ENCODE data around the gene ZNF678. TPM values are rescaled to one million over a fixed set of nuclear protein-coding genes. Genes with fewer than 3 reads are reported as not detected.

The ZNF678 gene
- 1.4 TPM for total RNA-seq
- long read RNA-seq, result 0 reads

- intact Hi-C loops (cut with micrococcal nuclease), result no loop called here
- ATAC-seq (peak; percentile 98), DNase-seq (peak; percentile 92)
Measured at GRCh38 chr1:227563324-227564201, at the start of gene ZNF678. TSS of gene ZNF678 (plus strand) at chr1:227563556. CDS start at chr1:227650992, 87,436 bp downstream.

GRCh38 chr1:227518876-227519275 is 44.5 kb upstream of the ZNF678 start:
- DNase-seq (no peak), ATAC-seq (no peak)
- intact Hi-C loops (cut with micrococcal nuclease), result no loop called here

GRCh38 chr1:227521782-227522181 is 41.6 kb upstream of the ZNF678 start:
- DNase-seq, result no peak
- no peak for ATAC-seq
- intact Hi-C loops (cut with micrococcal nuclease), result no loop called here

- intact Hi-C loops (cut with micrococcal nuclease), result no loop called here
- ATAC-seq (no peak), DNase-seq (no peak)
Measured at GRCh38 chr1:227526524-227526923, 36.8 kb upstream of the ZNF678 start.

GRCh38 chr1:227532019-227532619 is 31.2 kb upstream of the ZNF678 start:
- DNase-seq, result no peak
- ATAC-seq, result no peak

GRCh38 chr1:227540170-227541098 is 22.9 kb upstream of the ZNF678 start:
- intact Hi-C loops (cut with micrococcal nuclease), result no loop called here
- DNase-seq (no peak), ATAC-seq (no peak)

More at GRCh38 chr1:227532019-227532619, 31.2 kb upstream of the ZNF678 start:
- intact Hi-C loops (cut with micrococcal nuclease), result no loop called here

- intact Hi-C loops (cut with micrococcal nuclease), result no loop called here
- DNase-seq (no peak), ATAC-seq (no peak)
Measured at GRCh38 chr1:227541129-227541528, 22.2 kb upstream of the ZNF678 start.

- intact Hi-C loops (cut with micrococcal nuclease), result no loop called here
- ATAC-seq (peak; percentile 38), DNase-seq (peak; percentile 53)
Measured at GRCh38 chr1:227541796-227542152, 21.6 kb upstream of the ZNF678 start.

- ATAC-seq, result peak; percentile 98
- peak; percentile 95 for DNase-seq
- intact Hi-C loops (cut with micrococcal nuclease), result no loop called here
Measured at GRCh38 chr1:227542153-227543120, 20.9 kb upstream of the ZNF678 start.

GRCh38 chr1:227543283-227544066 is 19.9 kb upstream of the ZNF678 start:
- DNase-seq (no peak), ATAC-seq (no peak)
- intact Hi-C loops (cut with micrococcal nuclease), result no loop called here

GRCh38 chr1:227544067-227545050 is 19.0 kb upstream of the ZNF678 start:
- intact Hi-C loops (cut with micrococcal nuclease), result no loop called here
- ATAC-seq (no peak), DNase-seq (no peak)

GRCh38 chr1:227545361-227545760 is 18.0 kb upstream of the ZNF678 start:
- intact Hi-C loops (cut with micrococcal nuclease), result no loop called here

GRCh38 chr1:227546059-227546458 is 17.3 kb upstream of the ZNF678 start:
- intact Hi-C loops (cut with micrococcal nuclease), result no loop called here
- ATAC-seq, result no peak
- DNase-seq, result no peak

More at GRCh38 chr1:227545361-227545760, 18.0 kb upstream of the ZNF678 start:
- DNase-seq (no peak), ATAC-seq (no peak)

GRCh38 chr1:227546598-227547309 is 16.6 kb upstream of the ZNF678 start:
- no peak for DNase-seq
- intact Hi-C loops (cut with micrococcal nuclease), result no loop called here
- no peak for ATAC-seq

GRCh38 chr1:227547310-227548118 is 15.8 kb upstream of the ZNF678 start:
- no peak for DNase-seq
- ATAC-seq, result no peak
- intact Hi-C loops (cut with micrococcal nuclease), result no loop called here
